KMS-11 (cell line): ENCODE data around the gene R3HDM2.

ENCODE experiments used
- H2AFZ ChIP-seq: fragments of 200-600 bp; sonication (generic); 2 replicates; pipeline ENCODE4 v1.6.1; 2016; ENCODE audit warnings: antibody characterized with exemption, mixed run types, low read depth
- H3K27ac ChIP-seq: fragments of 200-600 bp; sonication (generic); 2 replicates; pipeline ENCODE4 v1.6.1; 2016; ENCODE audit warnings: mild to moderate bottlenecking, mixed run types
- H3K27me3 ChIP-seq: fragments of 200-600 bp; sonication (generic); 2 replicates; pipeline ENCODE4 v1.6.1; 2017; ENCODE audit warnings: mild to moderate bottlenecking, low read depth, mixed run types, moderate library complexity; ENCODE audit not compliant: insufficient read depth
- H3K36me3 ChIP-seq: fragments of 200-600 bp; sonication (generic); 2 replicates; pipeline ENCODE4 v1.6.1; 2017; ENCODE audit warnings: mild to moderate bottlenecking, mixed run types; ENCODE audit not compliant: insufficient read depth
- H3K4me1 ChIP-seq: fragments of 200-600 bp; sonication (generic); 2 replicates; pipeline ENCODE4 v1.6.1; 2016; ENCODE audit warnings: mild to moderate bottlenecking, low read depth, mixed run types; ENCODE audit not compliant: poor library complexity, severe bottlenecking
- H3K4me2 ChIP-seq: fragments of 200-600 bp; sonication (generic); 2 replicates; pipeline ENCODE4 v1.7.0; 2016; ENCODE audit warnings: mild to moderate bottlenecking, mixed run types
- H3K4me3 ChIP-seq: fragments of 200-600 bp; sonication (generic); IDR thresholded peaks from 2 replicates; pipeline ENCODE4 v1.6.1; 2017; ENCODE audit warnings: low read depth, low read length, mixed read lengths; ENCODE audit not compliant: insufficient read depth
- H3K79me2 ChIP-seq: fragments of 200-600 bp; sonication (generic); 2 replicates; pipeline ENCODE4 v1.6.1; 2016; ENCODE audit warnings: low read depth, mixed run types; ENCODE audit not compliant: insufficient read depth
- H3K9ac ChIP-seq: fragments of 200-600 bp; sonication (generic); 2 replicates; pipeline ENCODE4 v1.6.1; 2016; ENCODE audit warnings: mild to moderate bottlenecking, mixed run types
- H4K20me1 ChIP-seq: fragments of 200-600 bp; sonication (generic); 2 replicates; pipeline ENCODE4 v1.6.1; 2016; ENCODE audit warnings: mild to moderate bottlenecking, mixed run types; ENCODE audit not compliant: insufficient read depth
- TF ChIP-seq, protein P1 (sequence below): fragments of 200-600 bp; sonication (generic); conservative IDR thresholded peaks from 2 replicates; pipeline ENCODE4 v1.6.1; 2017; ENCODE audit warnings: low read depth, mild to moderate bottlenecking, antibody characterized with exemption, low read length, moderate library complexity, mixed read lengths

The R3HDM2 gene

DNA sequence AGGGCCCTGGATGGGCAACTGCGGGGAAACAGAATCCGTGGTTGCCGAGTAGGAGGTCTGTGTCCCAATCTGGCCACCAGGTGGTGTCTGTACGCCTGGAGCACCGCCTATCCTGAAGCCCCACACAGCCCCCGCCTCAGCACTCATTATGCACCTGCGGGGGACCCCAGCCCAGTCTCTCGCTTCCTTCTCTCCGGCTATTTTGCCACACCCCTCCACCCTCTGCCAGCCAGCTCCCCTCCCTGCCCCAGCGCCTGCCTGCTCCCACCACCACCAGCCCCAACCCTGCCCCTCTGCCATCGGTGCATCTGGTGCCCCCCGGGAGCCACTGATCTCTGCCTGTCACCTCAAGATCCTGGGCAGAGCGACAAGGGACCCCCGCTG is 216.5 kb downstream of the R3HDM2 start:
- Histone ChIP-seq H3K4me1 (peaks cover 40% of the 10 kb centered on the region), H3K9ac (no peak overlapping the region; the same call in 1 of the 2 replicates), H3K27me3 (peaks cover 58% of the 10 kb centered on the region), H3K79me2 (no peaks in the 10 kb centered on the region), H3K4me2 (peak overlapping the region; percentile 66), H4K20me1 (no peaks in the 10 kb centered on the region), H3K4me3 (no peak overlapping the region), H2AFZ (peak overlapping the region; percentile 91), H3K27ac (no peak overlapping the region), H3K36me3 (no peaks in the 10 kb centered on the region)
- TF ChIP-seq, protein P1, sequence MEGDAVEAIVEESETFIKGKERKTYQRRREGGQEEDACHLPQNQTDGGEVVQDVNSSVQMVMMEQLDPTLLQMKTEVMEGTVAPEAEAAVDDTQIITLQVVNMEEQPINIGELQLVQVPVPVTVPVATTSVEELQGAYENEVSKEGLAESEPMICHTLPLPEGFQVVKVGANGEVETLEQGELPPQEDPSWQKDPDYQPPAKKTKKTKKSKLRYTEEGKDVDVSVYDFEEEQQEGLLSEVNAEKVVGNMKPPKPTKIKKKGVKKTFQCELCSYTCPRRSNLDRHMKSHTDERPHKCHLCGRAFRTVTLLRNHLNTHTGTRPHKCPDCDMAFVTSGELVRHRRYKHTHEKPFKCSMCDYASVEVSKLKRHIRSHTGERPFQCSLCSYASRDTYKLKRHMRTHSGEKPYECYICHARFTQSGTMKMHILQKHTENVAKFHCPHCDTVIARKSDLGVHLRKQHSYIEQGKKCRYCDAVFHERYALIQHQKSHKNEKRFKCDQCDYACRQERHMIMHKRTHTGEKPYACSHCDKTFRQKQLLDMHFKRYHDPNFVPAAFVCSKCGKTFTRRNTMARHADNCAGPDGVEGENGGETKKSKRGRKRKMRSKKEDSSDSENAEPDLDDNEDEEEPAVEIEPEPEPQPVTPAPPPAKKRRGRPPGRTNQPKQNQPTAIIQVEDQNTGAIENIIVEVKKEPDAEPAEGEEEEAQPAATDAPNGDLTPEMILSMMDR = peak; percentile 95

DNA sequence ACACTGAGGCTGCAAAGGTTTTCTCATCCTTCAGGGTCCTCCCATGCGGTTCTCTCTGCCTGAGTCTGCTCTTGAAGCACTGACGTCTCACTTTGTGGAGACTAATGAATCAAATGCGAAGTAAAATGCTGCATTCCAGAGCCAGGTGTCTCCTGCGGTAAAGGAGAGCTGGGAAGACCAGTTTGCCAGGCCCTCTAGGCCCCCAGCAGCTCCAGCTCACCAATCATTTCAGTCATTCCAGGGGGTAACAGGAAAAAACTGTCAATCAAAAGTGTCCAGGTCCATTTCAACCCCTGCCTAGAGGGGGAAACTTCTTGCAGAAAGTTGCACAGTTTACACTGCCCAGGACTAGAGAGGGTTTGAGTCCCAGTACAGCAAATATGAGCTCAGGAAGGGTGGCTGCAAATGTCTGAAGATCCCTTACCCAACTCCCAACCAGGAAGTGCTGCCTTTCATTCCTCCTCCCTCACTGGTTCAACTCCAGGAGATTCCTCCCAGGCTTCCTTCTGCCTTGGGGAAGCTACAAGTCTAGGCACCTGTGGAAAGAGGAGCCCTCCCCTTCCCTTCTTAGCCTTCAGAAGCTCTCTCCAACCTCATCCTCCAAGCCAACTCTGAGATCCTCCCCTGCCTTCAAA is 217.0 kb downstream of the R3HDM2 start:
- H3K27me3 ChIP-seq = peaks cover 53% of the 10 kb centered on the region
- H2AFZ ChIP-seq = peak overlapping the region; percentile 91
- H3K4me1 ChIP-seq = peaks cover 40% of the 10 kb centered on the region
- no peak overlapping the region for H3K27ac ChIP-seq
- H3K4me2 ChIP-seq = peak overlapping the region; percentile 66
- no peak overlapping the region; the same call in 1 of the 2 replicates for H3K9ac ChIP-seq
- no peaks in the 10 kb centered on the region for H3K79me2 ChIP-seq
- H3K36me3 ChIP-seq = no peaks in the 10 kb centered on the region
- H4K20me1 ChIP-seq = no peaks in the 10 kb centered on the region
- TF ChIP-seq, protein P1 = no peak
- H3K4me3 ChIP-seq = no peak overlapping the region

DNA sequence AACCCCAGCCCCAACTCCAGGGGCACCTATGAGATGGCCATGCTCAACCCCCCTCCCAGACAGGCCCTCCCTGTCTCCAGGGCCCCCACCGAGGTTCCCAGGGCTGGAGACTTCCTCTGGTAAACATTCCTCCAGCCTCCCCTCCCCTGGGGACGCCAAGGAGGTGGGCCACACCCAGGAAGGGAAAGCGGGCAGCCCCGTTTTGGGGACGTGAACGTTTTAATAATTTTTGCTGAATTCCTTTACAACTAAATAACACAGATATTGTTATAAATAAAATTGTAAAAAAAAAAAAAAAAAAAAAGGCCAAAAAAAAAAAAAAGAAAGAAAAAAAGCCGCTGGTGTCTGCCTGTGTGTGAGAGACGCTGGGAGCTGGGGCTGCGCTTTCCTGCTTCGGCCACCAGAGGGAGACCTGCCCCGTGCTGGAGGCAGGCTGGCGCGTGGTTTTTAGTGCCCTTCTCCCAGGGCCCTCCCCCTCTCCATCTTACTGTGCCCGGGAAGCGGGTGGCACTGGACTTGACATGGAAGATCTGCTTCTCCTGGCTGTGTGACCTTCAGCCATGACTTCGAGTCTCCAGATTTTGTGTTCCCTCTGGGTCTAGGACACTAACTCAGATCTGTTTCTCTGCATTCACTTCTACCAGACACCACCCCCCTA is 217.7 kb downstream of the R3HDM2 start:
- Histone ChIP-seq H3K27ac (no peak overlapping the region), H3K36me3 (no peaks in the 10 kb centered on the region), H2AFZ (peak overlapping the region; percentile 91; the same call in 1 of the 2 replicates), H3K79me2 (no peaks in the 10 kb centered on the region), H3K9ac (no peak overlapping the region), H3K4me1 (peaks cover 40% of the 10 kb centered on the region), H3K4me3 (no peak overlapping the region), H3K4me2 (peak overlapping the region; percentile 66), H4K20me1 (no peaks in the 10 kb centered on the region), H3K27me3 (peaks cover 46% of the 10 kb centered on the region)
- TF ChIP-seq, protein P1 = peak; percentile 99

DNA sequence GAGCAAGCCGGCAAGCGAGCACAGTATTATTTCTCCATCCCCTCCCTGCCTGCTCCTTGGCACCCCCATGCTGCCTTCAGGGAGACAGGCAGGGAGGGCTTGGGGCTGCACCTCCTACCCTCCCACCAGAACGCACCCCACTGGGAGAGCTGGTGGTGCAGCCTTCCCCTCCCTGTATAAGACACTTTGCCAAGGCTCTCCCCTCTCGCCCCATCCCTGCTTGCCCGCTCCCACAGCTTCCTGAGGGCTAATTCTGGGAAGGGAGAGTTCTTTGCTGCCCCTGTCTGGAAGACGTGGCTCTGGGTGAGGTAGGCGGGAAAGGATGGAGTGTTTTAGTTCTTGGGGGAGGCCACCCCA is 218.2 kb downstream of the R3HDM2 start:
- Histone ChIP-seq H3K4me1 (peaks cover 40% of the 10 kb centered on the region), H3K79me2 (no peaks in the 10 kb centered on the region), H3K4me2 (no peak overlapping the region; the same call in 1 of the 2 replicates), H3K27me3 (peaks cover 41% of the 10 kb centered on the region), H4K20me1 (no peaks in the 10 kb centered on the region), H3K4me3 (no peak overlapping the region), H2AFZ (peak overlapping the region; percentile 27; the same call in 1 of the 2 replicates), H3K9ac (no peak overlapping the region), H3K27ac (no peak overlapping the region), H3K36me3 (no peaks in the 10 kb centered on the region)
- TF ChIP-seq, protein P1 = no peak
